ENCODE data around the gene SLC6A19.

GRCh38 chr5:1228120-1228519 is 26.7 kb downstream of the SLC6A19 start:
- TF ChIP-seq POLR2A (IDR thresholded peaks at IDR 0.05; ENCODE audit: low read depth, low read length) (no peak), POLR2AphosphoS5 (IDR thresholded peaks at IDR 0.05; ENCODE audit: low read depth, low read length) (no peak), TAF1 (IDR thresholded peaks at IDR 0.05; ENCODE audit: borderline replicate concordance, low read depth, low read length) (no peak)

Data from GM12892 (cell line).